Mesodermal cell (in vitro differentiated cells): ENCODE measurements around the gene LRP4.

ENCODE experiments used
- H3K27ac ChIP-seq: 2 replicates; pipeline ENCODE4 v1.7.0; 2013; ENCODE audit warnings: mild to moderate bottlenecking, low read depth, low read length, moderate library complexity; ENCODE audit not compliant: severe bottlenecking
- H3K36me3 ChIP-seq: 2 replicates; pipeline ENCODE4 v1.7.1; 2013; ENCODE audit warnings: mild to moderate bottlenecking, low read length, moderate library complexity; ENCODE audit not compliant: control insufficient read depth, insufficient read depth
- H3K4me1 ChIP-seq: one replicate; pipeline ENCODE4 v1.7.1; 2013; ENCODE audit warnings: mild to moderate bottlenecking, low read length; ENCODE audit not compliant: insufficient read depth, control insufficient read depth, poor library complexity, severe bottlenecking
- H3K4me3 ChIP-seq: 2 replicates; pipeline ENCODE4 v1.7.0; 2013; ENCODE audit warnings: low read length, control low read depth, mild to moderate bottlenecking; ENCODE audit not compliant: insufficient read depth, poor library complexity, severe bottlenecking; ENCODE audit errors: extremely low read depth
- H3K9me3 ChIP-seq: 2 replicates; pipeline ENCODE4 v1.7.1; 2013; ENCODE audit warnings: mild to moderate bottlenecking, low read length, moderate library complexity; ENCODE audit not compliant: control insufficient read depth
- WGBS, 2 experiments: methylation state at CpG; one replicate each; pipeline ENCODE4 v1.1.5; 2013; ENCODE audit warnings: missing lambda C conversion rate in 2 of 2; ENCODE audit not compliant: insufficient coverage in 2 of 2; 5-methylcytosine and 5-hydroxymethylcytosine counted together

Gene LRP4

DNA sequence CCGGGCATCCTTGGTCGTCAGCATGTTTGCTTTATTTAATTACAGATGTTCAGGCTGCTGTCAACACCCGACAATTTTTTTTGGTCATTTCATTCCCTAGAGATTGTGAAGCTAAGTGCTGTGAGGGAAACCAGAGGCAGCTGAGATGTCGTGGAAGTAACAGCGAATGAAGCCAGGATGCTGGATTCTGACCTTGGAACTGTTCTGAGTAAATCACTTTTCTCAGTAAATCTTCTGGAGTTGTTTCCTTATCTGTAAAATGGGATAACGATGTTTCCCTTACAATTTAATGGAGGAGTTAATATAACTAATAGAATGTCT is 71.9 kb downstream of the LRP4 start:
- no peaks in the 10 kb centered on the region for H3K9me3 ChIP-seq
- H3K4me3 ChIP-seq: peak overlapping the region; percentile 88
- peaks cover 10% of the 10 kb centered on the region for H3K4me1 ChIP-seq
- H3K36me3 ChIP-seq: peaks cover 16% of the 10 kb centered on the region
- no peak overlapping the region for H3K27ac ChIP-seq
- 5 to 6% methylated on average over 3 to 5 of the region's 6 CpGs for WGBS, 2 experiments

- Histone ChIP-seq H3K9me3 (no peaks in the 10 kb centered on the region), H3K4me3 (peak within 1 kb of the TSS; percentile 88), H3K36me3 (peaks cover 21% of the 10 kb centered on the region), H3K4me1 (peaks cover 10% of the 10 kb centered on the region), H3K27ac (peak within 1 kb of the TSS; percentile 67)
- WGBS, 2 experiments: 0 to 1% methylated on average over 59 to 74 of the region's 83 CpGs
These were observed 72.4 kb downstream of the LRP4 start, which contains the start of gene CKAP5 for GRCh38 chr11:46845740-46846509. Gene CKAP5 (minus strand): TSS chr11:46846280. CDS start chr11:46821231, 25,049 bp downstream.

DNA sequence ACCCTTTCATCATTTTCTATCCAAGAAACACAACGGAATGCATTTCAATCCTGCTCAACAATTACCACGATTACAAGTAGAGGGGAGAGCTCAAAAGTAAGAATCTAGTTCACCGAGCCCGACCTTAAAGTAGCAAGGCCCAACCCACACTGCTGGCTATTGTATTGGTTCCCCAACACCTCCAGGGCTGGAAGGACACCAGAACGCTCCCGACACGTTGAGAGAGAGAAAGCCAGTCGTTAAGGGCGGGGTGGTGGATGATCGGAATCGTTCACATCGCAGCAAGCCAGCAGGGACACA is 73.0 kb downstream of the LRP4 start:
- WGBS, 2 experiments: 0 to 2% methylated on average over 10 to 11 of the region's 12 CpGs
- Histone ChIP-seq H3K27ac (peak overlapping the region; percentile 67), H3K4me3 (peak overlapping the region; percentile 88), H3K36me3 (peaks cover 26% of the 10 kb centered on the region), H3K9me3 (no peaks in the 10 kb centered on the region), H3K4me1 (peaks cover 10% of the 10 kb centered on the region)

DNA sequence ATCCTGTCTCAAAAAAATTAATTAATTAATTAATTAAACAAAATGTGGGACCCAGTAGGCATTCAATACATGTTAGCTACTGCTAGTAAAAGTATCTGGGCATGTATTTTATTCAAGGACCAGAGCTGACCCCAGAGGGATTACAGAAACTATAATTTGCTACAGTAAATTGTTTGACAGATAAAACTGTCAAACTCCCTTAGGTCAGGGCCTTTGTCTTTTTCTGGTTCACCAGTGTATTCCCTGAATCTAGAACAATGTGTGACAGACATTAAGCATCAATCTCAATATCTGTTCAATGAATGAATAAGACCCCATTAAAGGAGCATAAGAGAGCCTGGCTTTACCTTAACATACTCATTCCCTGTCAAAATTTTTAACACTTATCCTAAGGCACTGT is 78.2 kb downstream of the LRP4 start:
- H3K4me3 ChIP-seq: no peak overlapping the region
- H3K27ac ChIP-seq: no peak overlapping the region
- H3K36me3 ChIP-seq: peaks cover 41% of the 10 kb centered on the region
- H3K4me1 ChIP-seq: peaks cover 10% of the 10 kb centered on the region
- H3K9me3 ChIP-seq: no peaks in the 10 kb centered on the region

- Histone ChIP-seq H3K36me3 (peaks cover 47% of the 10 kb centered on the region), H3K4me3 (no peak overlapping the region), H3K9me3 (no peaks in the 10 kb centered on the region), H3K4me1 (peaks cover 3% of the 10 kb centered on the region), H3K27ac (no peak overlapping the region)
- WGBS, 2 experiments: 100% methylated on average over 1 of the region's 6 CpGs
These were observed 79.8 kb downstream of the LRP4 start for GRCh38 chr11:46838501-46838900.

DNA sequence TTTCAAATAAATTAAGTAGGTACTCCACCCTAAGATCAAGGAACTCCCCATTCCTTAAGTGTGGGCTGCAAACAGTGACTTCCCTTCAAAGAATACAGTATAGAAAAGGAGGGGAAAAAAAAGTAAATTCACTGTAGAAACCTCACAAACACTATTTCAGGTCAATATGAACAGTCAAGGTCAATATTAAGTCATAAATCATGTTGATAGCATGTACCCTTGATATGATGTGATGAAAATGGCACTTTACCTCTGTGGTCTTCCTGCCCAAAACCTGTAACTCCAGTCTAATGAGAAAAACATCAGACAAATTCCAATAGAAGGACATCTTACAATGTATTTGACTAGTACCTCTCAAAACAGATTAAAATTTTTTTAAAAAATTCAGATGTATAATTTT is 80.5 kb downstream of the LRP4 start:
- no peaks in the 10 kb centered on the region for H3K9me3 ChIP-seq
- H3K4me1 ChIP-seq: peaks cover 3% of the 10 kb centered on the region
- H3K4me3 ChIP-seq: no peak overlapping the region
- peaks cover 49% of the 10 kb centered on the region for H3K36me3 ChIP-seq
- no peak overlapping the region for H3K27ac ChIP-seq

- Histone ChIP-seq H3K36me3 (peaks cover 49% of the 10 kb centered on the region), H3K27ac (no peak overlapping the region), H3K4me1 (no peaks in the 10 kb centered on the region), H3K9me3 (no peaks in the 10 kb centered on the region), H3K4me3 (no peak overlapping the region)
These were observed 81.5 kb downstream of the LRP4 start for GRCh38 chr11:46836870-46837269.

- H3K27ac ChIP-seq: no peak overlapping the region
- H3K4me1 ChIP-seq: no peaks in the 10 kb centered on the region
- H3K9me3 ChIP-seq: no peaks in the 10 kb centered on the region
- no peak overlapping the region for H3K4me3 ChIP-seq
- WGBS, 2 experiments: no CpG with 5 or more reads among the region's 1 CpG
- H3K36me3 ChIP-seq: peaks cover 45% of the 10 kb centered on the region
These were observed 81.9 kb downstream of the LRP4 start for GRCh38 chr11:46836431-46836830.

DNA sequence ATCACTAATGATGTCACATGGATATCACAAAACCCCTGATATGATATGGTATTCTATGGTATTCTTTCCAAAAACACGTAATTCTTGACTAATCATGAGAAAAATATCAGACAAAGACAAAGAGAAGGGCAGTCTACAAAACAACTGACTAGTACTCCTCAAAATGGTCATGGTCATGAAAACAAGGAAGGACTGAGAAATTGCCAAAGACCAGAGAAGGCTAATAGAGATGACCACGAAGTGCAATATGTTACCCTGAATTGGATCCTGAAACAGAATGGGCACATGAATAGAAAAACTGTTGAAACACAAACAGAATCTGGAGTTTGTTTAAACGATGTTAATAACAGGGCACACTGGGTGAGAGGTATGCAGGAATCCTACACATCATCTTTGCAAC is 82.5 kb downstream of the LRP4 start:
- Histone ChIP-seq H3K36me3 (peaks cover 43% of the 10 kb centered on the region), H3K4me1 (no peaks in the 10 kb centered on the region), H3K4me3 (no peak overlapping the region), H3K9me3 (no peaks in the 10 kb centered on the region), H3K27ac (no peak overlapping the region)
- 80 to 83% methylated on average over 2 of the region's 3 CpGs for WGBS, 2 experiments

DNA sequence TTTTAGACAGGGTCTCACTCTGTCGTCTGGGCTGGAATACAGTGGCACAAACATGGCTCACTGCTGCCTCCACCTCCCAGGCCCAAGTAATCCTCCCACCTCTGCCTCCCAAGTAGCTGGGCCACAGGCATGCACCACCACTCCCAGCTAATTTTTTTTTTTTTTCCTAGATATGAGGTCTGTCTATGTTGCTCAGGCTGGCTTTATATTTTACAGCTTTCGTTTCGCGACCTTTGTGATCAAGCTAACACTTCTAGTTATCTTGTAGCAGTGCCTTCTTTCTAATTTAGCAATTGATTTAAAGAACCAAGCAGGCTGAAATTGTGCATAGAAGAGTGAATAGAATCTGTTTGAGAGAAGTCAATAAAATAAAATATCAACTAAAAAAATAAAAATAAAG is 83.5 kb downstream of the LRP4 start:
- Histone ChIP-seq H3K36me3 (peaks cover 34% of the 10 kb centered on the region), H3K4me1 (no peaks in the 10 kb centered on the region), H3K4me3 (no peak overlapping the region), H3K27ac (no peak overlapping the region), H3K9me3 (no peaks in the 10 kb centered on the region)
- 93% methylated on average over 3 of the region's 4 CpGs; no CpG with 5 or more reads in 1 of the 2 experiments for WGBS, 2 experiments

DNA sequence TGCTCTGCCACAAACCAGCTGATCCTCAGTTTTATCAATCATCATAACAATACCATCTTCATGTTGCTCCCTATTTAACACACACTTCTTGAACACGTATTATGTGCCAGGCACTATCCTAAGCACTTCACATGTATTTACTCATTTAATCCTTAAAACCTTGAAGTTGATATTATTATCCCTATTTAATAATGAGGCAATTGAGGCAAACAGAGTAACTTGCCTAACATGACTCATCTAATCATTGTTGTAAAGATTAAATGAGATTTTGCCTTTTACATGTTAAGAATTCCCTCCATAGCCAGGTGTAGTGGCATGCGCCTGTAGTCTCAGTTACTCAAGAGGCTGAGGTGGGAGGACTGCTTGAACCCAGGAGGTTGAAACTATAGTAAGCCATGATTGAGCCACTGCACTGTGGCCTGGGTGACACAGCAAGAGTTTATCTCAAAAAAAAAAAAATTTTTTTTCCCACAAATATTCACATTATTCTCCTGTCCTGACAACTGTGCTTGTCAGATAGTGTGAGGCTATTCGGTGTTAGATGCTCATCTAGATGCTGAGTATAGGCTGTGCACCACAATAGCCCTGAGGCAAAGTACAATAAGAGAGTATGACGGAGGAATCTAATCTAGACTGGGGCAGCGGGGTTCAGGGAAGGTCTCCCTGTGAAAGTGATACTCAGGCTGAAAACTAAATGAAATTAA is 85.7 kb downstream of the LRP4 start:
- WGBS, 2 experiments: 94 to 95% methylated on average over 2 to 3 of the region's 5 CpGs
- Histone ChIP-seq H3K9me3 (no peaks in the 10 kb centered on the region), H3K4me3 (no peak overlapping the region), H3K4me1 (no peaks in the 10 kb centered on the region), H3K27ac (no peak overlapping the region), H3K36me3 (peaks cover 29% of the 10 kb centered on the region)
